HEK293T (cell line): ENCODE data around the gene FKBP15.

Experiments
- CTCF ChIA-PET: fragments of 350-600 bp; formaldehyde crosslinking; extraction: SDS; loops from one replicate; lab custom pipeline; 2021; ENCODE audit warnings: antibody characterized with exemption, inconsistent platforms; lab: Yijun Ruan, JAX
- POLR2A ChIA-PET: fragments of 350-600 bp; formaldehyde crosslinking; extraction: SDS; loops from one replicate; lab custom pipeline; 2020; ENCODE audit warnings: antibody characterized with exemption, inconsistent platforms; lab: Yijun Ruan, JAX
- DNase-seq: peaks from one replicate; pipeline ENCODE4 v3.0.0; 2012; ENCODE audit warnings: mixed read lengths; ENCODE audit errors: extremely low spot score
- ARNT ChIP-seq: fragments of 450-650 bp; IDR thresholded peaks from 2 replicates; pipeline ENCODE4 v1.6.1; 2017; ENCODE audit warnings: mild to moderate bottlenecking
- BHLHE40 ChIP-seq: fragments of 450-650 bp; IDR thresholded peaks from 2 replicates; pipeline ENCODE4 v1.6.1; 2016; ENCODE audit warnings: mild to moderate bottlenecking, moderate library complexity, borderline replicate concordance
- CTBP1 ChIP-seq: fragments of 450-650 bp; IDR thresholded peaks from 2 replicates; pipeline ENCODE4 v1.6.1; 2016; ENCODE audit warnings: borderline replicate concordance
- ELF4 ChIP-seq: fragments of 450-650 bp; IDR thresholded peaks from 2 replicates; pipeline ENCODE4 v1.6.1; 2017; ENCODE audit warnings: antibody characterized with exemption
- FOXA1 ChIP-seq: fragments of 450-650 bp; IDR thresholded peaks from 2 replicates; pipeline ENCODE4 v1.6.1; 2016; ENCODE audit warnings: mild to moderate bottlenecking
- FOXK2 ChIP-seq: fragments of 450-650 bp; IDR thresholded peaks from 2 replicates; pipeline ENCODE4 v1.6.1; 2016; ENCODE audit warnings: mild to moderate bottlenecking
- FOXM1 ChIP-seq: fragments of 450-650 bp; IDR thresholded peaks from 2 replicates; pipeline ENCODE4 v1.6.1; 2017; ENCODE audit warnings: mild to moderate bottlenecking, borderline replicate concordance
- HDGF ChIP-seq: fragments of 450-650 bp; IDR thresholded peaks from 2 replicates; pipeline ENCODE4 v1.6.1; 2017; ENCODE audit warnings: antibody characterized with exemption, borderline replicate concordance
- L3MBTL2 ChIP-seq: fragments of 450-650 bp; conservative IDR thresholded peaks from 2 replicates; pipeline ENCODE4 v1.6.1; 2016; ENCODE audit warnings: mild to moderate bottlenecking
- LEF1 ChIP-seq: fragments of 450-650 bp; IDR thresholded peaks from 2 replicates; pipeline ENCODE4 v1.6.1; 2017; ENCODE audit warnings: mild to moderate bottlenecking, borderline replicate concordance
- NFRKB ChIP-seq: fragments of 450-650 bp; IDR thresholded peaks from 2 replicates; pipeline ENCODE4 v1.6.1; 2016; ENCODE audit warnings: mild to moderate bottlenecking, moderate library complexity
- SP1 ChIP-seq: fragments of 450-650 bp; IDR thresholded peaks from 2 replicates; pipeline ENCODE4 v1.6.1; 2017
- SUZ12 ChIP-seq: fragments of 450-650 bp; IDR thresholded peaks from 2 replicates; pipeline ENCODE4 v1.6.1; 2016; ENCODE audit warnings: mild to moderate bottlenecking
- TARDBP ChIP-seq: fragments of 450-650 bp; IDR thresholded peaks from 2 replicates; pipeline ENCODE4 v1.6.1; 2016
- ZNF384 ChIP-seq: fragments of 450-650 bp; IDR thresholded peaks from 2 replicates; pipeline ENCODE4 v1.6.1; 2016
- TF ChIP-seq, protein P1 (sequence below): fragments of 450-650 bp; IDR thresholded peaks from 2 replicates; pipeline ENCODE4 v1.6.1; 2016

Gene FKBP15, protein sequence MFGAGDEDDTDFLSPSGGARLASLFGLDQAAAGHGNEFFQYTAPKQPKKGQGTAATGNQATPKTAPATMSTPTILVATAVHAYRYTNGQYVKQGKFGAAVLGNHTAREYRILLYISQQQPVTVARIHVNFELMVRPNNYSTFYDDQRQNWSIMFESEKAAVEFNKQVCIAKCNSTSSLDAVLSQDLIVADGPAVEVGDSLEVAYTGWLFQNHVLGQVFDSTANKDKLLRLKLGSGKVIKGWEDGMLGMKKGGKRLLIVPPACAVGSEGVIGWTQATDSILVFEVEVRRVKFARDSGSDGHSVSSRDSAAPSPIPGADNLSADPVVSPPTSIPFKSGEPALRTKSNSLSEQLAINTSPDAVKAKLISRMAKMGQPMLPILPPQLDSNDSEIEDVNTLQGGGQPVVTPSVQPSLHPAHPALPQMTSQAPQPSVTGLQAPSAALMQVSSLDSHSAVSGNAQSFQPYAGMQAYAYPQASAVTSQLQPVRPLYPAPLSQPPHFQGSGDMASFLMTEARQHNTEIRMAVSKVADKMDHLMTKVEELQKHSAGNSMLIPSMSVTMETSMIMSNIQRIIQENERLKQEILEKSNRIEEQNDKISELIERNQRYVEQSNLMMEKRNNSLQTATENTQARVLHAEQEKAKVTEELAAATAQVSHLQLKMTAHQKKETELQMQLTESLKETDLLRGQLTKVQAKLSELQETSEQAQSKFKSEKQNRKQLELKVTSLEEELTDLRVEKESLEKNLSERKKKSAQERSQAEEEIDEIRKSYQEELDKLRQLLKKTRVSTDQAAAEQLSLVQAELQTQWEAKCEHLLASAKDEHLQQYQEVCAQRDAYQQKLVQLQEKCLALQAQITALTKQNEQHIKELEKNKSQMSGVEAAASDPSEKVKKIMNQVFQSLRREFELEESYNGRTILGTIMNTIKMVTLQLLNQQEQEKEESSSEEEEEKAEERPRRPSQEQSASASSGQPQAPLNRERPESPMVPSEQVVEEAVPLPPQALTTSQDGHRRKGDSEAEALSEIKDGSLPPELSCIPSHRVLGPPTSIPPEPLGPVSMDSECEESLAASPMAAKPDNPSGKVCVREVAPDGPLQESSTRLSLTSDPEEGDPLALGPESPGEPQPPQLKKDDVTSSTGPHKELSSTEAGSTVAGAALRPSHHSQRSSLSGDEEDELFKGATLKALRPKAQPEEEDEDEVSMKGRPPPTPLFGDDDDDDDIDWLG

DNA sequence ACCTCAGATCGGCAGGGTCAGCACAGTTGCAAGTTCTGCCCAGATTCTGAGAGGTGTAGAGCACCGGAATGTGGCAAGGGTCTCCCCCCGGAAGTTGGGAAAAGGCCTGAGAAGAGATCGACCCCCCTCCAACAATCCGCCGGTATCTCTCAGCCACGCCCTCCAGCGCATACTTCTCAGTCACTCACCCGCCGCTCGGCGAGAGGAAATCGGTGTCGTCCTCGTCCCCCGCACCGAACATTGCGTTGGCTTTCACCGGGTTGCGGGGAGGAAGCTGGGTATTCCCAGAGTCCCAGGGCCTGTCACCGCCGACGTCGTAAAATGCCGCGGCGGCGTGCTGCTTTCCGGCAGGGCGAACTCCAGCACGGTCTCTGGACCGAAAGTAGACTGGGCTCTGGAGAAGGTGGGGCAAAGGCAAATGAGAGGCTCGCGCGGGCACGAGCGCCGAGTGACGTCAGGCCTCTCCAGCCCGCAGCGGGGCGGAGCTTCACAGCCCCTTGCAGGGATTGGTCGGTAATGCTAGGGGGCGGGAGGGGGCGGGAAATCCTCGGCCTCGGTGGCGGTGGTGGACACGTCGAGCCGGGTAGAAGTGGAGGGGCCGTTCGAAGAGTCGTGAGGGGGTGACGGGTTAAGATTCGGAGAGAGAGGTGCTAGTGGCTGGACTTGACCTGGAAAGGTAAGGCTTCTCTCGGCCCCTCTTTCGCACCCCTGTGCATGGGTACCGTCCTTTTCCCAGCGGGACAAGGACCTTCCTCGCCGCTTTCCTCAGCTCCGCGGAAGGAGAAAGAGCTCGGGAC is at the start of gene FKBP15, which contains the start of gene SLC31A1:
TSS of gene FKBP15 (minus strand) at position 275 of the 797 bp plus-strand sequence. CDS start at position 241, 34 bp downstream.
TSS of gene SLC31A1 (plus strand) at position 542 of the 797 bp plus-strand sequence. CDS start 34,605 bp downstream, outside the sequence.
- DNase-seq: peak; percentile 98
- CTCF ChIA-PET: interaction anchor here (0.5 to 1.1 kb wide), 2 partner anchors 28 to 54 kb away, joined by 4 to 7 read pairs; partner anchors contain the start of genes CDC26 and PRPF4
- POLR2A ChIA-PET: interaction anchor here (0.8 to 2.7 kb wide), 12 partner anchors 12 to 1274 kb away, joined by 3 to 18 read pairs (median 5); partner anchors contain the start of genes C9orf43, CDC26, HSDL2 and POLE3
- TF ChIP-seq ZNF384 (no peak), L3MBTL2 (peak; percentile 87)
- TF ChIP-seq, protein P1, sequence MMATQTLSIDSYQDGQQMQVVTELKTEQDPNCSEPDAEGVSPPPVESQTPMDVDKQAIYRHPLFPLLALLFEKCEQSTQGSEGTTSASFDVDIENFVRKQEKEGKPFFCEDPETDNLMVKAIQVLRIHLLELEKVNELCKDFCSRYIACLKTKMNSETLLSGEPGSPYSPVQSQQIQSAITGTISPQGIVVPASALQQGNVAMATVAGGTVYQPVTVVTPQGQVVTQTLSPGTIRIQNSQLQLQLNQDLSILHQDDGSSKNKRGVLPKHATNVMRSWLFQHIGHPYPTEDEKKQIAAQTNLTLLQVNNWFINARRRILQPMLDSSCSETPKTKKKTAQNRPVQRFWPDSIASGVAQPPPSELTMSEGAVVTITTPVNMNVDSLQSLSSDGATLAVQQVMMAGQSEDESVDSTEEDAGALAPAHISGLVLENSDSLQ: peak; percentile 69

DNA sequence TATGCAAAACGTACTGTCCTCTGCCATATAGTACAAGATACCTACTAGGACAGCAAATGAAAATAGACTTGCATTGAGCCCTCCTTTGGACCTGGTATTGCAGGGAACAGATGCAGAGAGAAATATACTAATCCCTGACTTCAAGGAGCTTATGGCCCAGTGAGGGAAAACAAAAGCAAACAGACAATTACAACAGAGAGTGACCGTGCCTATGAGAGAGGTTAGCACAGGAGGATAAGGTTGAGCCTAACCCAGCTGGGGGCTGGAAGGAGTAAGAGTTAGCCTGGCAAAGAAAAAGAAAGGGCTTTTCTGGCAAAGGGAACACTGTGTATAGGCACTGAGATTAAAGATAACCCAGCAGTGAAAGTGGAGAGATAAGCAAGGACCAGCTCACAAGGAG is 48.8 kb upstream of the FKBP15 start:
- no peak for TF ChIP-seq SP1
- no peak for TF ChIP-seq BHLHE40
- no peak for TF ChIP-seq ELF4
- no peak for TF ChIP-seq CTBP1
- no peak for TF ChIP-seq FOXK2
- no peak for TF ChIP-seq ZNF384
- TF ChIP-seq FOXM1: no peak
- no peak for TF ChIP-seq LEF1
- no peak for TF ChIP-seq SUZ12
- TF ChIP-seq HDGF: no peak
- no peak for TF ChIP-seq L3MBTL2
- TF ChIP-seq TARDBP: no peak
- no peak for TF ChIP-seq NFRKB
- TF ChIP-seq, protein P1: no peak
- ChIA-PET POLR2A (no interaction called here), CTCF (interaction anchor here (0.6 kb wide), 1 partner anchor 1599 kb away, joined by 3 read pairs; no protein-coding TSS in a partner anchor)
- no peak for DNase-seq

DNA sequence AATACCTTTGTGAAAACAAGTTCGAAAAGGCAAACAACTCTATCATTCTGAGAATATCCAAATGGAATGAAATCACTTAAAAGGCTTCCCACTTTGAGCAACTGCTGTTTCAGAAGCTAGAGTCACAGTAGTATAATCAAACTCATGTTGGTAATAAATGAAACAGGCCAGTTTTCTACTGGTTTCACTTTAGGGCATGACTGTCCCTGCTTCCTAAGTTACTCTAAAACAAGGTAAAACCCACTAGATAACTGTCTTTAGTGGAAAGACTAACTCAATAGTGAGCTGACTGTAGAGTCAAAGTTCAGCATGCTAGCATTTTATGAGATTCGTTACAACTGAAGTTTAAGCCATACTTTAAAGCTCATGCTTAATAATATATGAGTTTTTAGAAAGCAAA is 48.3 kb upstream of the FKBP15 start:
- no peak for DNase-seq
- no peak for TF ChIP-seq LEF1
- TF ChIP-seq ARNT: no peak
- no peak for TF ChIP-seq ZNF384
- no peak for TF ChIP-seq L3MBTL2
- TF ChIP-seq SP1: no peak
- no peak for TF ChIP-seq ELF4
- TF ChIP-seq HDGF: no peak
- TF ChIP-seq BHLHE40: no peak
- TF ChIP-seq FOXM1: no peak
- TF ChIP-seq FOXK2: no peak
- TF ChIP-seq TARDBP: no peak
- CTCF ChIA-PET: interaction anchor here (0.6 kb wide), 1 partner anchor 1599 kb away, joined by 3 read pairs; no protein-coding TSS in a partner anchor
- POLR2A ChIA-PET: no interaction called here

DNA sequence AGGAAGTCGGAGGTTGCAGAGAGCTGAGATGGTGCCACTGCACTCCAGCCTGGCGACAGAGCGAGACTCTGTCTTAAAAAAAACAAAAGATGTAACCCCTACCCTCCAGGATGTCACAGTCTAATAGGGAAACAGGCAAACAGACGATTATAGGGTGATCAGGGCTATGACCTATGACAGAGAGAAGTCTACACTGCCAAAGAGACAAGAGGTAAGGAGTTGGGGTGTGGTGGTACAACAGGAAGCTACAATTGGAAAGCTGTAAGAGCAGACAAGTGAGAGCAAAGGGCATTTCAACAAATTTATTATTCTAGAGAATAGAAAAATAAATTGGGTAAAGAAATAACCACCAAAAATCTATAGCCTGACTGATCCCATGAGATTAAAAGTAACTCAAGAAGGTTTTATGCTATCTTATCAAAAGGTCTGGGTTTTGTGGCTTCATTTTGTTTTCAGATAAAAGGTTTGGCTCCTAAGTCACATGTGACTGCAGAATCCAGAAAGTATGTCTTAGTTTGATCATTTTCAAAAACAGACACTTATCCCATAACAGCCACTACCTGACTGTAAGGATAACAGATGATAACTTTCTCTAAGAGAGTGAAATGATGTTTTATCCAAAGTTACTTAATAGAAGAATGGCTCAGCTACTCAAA is 47.0 kb upstream of the FKBP15 start:
- ChIA-PET POLR2A (no interaction called here), CTCF (no interaction called here)
- no peak for DNase-seq
- no peak for TF ChIP-seq TARDBP
- no peak for TF ChIP-seq ARNT
- TF ChIP-seq FOXK2: no peak
- no peak for TF ChIP-seq SP1
- TF ChIP-seq LEF1: no peak
- TF ChIP-seq L3MBTL2: no peak
- no peak for TF ChIP-seq ELF4
- TF ChIP-seq BHLHE40: no peak
- TF ChIP-seq FOXM1: no peak
- TF ChIP-seq NFRKB: no peak
- TF ChIP-seq FOXA1: no peak
- TF ChIP-seq HDGF: no peak
- TF ChIP-seq, protein P1: no peak
- no peak for TF ChIP-seq CTBP1
- no peak for TF ChIP-seq SUZ12
- TF ChIP-seq ZNF384: no peak
